GM12878 (cell line): ENCODE measurements around the gene GNPTAB. TPM values are rescaled to one million over a fixed set of nuclear protein-coding genes. Genes with fewer than 3 reads are reported as not detected.
A peak's percentile ranks its signal among the peaks of the same experiment; 100 is the strongest.

Experiments used
- BACH1 ChIP-seq: fragments of 450-650 bp; IDR thresholded peaks from 2 replicates; pipeline ENCODE4 v1.6.1; 2017; ENCODE audit warnings: mild to moderate bottlenecking, borderline replicate concordance
- CHD2 ChIP-seq: IDR thresholded peaks from 2 replicates; pipeline ENCODE4 v1.6.1; 2011; ENCODE audit warnings: low read depth, low read length, improper control_type of control experiment, borderline replicate concordance
- CREB1 ChIP-seq: IDR thresholded peaks from 2 replicates; pipeline ENCODE4 v1.6.1; 2012; ENCODE audit warnings: low read depth, mild to moderate bottlenecking, inconsistent platforms
- FOXM1 ChIP-seq: IDR thresholded peaks from 2 replicates; pipeline ENCODE4 v1.6.1; 2012; ENCODE audit warnings: low read depth, mild to moderate bottlenecking, inconsistent platforms, low read length, moderate library complexity
- IKZF1 ChIP-seq: fragments of 450-650 bp; conservative IDR thresholded peaks from 2 replicates; pipeline ENCODE4 v1.6.1; 2017; ENCODE audit warnings: antibody characterized with exemption, mild to moderate bottlenecking
- IKZF2 ChIP-seq, 2 experiments: fragments of 450-650 bp; IDR thresholded peaks; 2 replicates each; pipeline ENCODE4 v1.6.1; 2017; ENCODE audit warnings: mild to moderate bottlenecking in 2 of 2, moderate library complexity in 2 of 2
- IRF4 ChIP-seq: IDR thresholded peaks from 2 replicates; pipeline ENCODE4 v1.6.1; 2011; ENCODE audit warnings: low read depth, low read length
- MYB ChIP-seq: fragments of 150-350 bp; IDR thresholded peaks from 2 replicates; pipeline ENCODE4 v1.6.1; 2014; ENCODE audit warnings: mild to moderate bottlenecking, low read depth, low read length, borderline replicate concordance
- PAX5 ChIP-seq: IDR thresholded peaks from 2 replicates; pipeline ENCODE4 v1.6.1; 2011; ENCODE audit warnings: low read depth, low read length, borderline replicate concordance
- SP1 ChIP-seq: IDR thresholded peaks from one replicate; pipeline ENCODE4 v1.6.1; 2011; ENCODE audit warnings: low read depth, low read length
- TCF3 ChIP-seq: IDR thresholded peaks from 2 replicates; pipeline ENCODE4 v1.6.1; 2012; ENCODE audit warnings: low read depth, mild to moderate bottlenecking, low read length, borderline replicate concordance; ENCODE audit not compliant: insufficient read depth
- WRNIP1 ChIP-seq: IDR thresholded peaks from 2 replicates; pipeline ENCODE4 v1.6.1; 2011; ENCODE audit warnings: low read depth, low read length, improper control_type of control experiment, borderline replicate concordance
- ZNF592 ChIP-seq: fragments of 450-650 bp; IDR thresholded peaks from 2 replicates; pipeline ENCODE4 v1.6.1; 2017; ENCODE audit warnings: mild to moderate bottlenecking, moderate library complexity
- polyA plus RNA-seq, 11 experiments: library from polyadenylated mRNA; depleted of rRNA in 4 of 11; unstranded in 6 of 11; stranded (reverse) in 5 of 11; fragments of >200 nt; fragmentation: Nextera tagmentation in 4 of 11; fragmentation: Illumina TruSeq in 1 of 11; extraction: Ambion mirVana in 4 of 11; extraction: Trizol in 1 of 11; gene quantifications; 1 replicate in 1 of 11; 2 replicates in 10 of 11; pipeline versions ENCODE4 v1.2.1 to v1.2.3, GENCODE V29; 2011 to 2016; ENCODE audit warnings: inconsistent platforms in 2 of 11, missing spikeins in 2 of 11, low read depth in 1 of 11
- total RNA-seq, 4 experiments: library from RNA; depleted of rRNA in 3 of 4; stranded (reverse); fragments of >200 nt in 3 of 4; fragmentation: Illumina TruSeq in 1 of 4; extraction: Trizol in 1 of 4; gene quantifications; 2 replicates each; pipeline versions ENCODE4 v1.2.1 to v1.2.3, GENCODE V29; 2013 to 2021
- TF ChIP-seq, protein P1 (sequence below): fragments of 450-650 bp; IDR thresholded peaks from 2 replicates; pipeline ENCODE4 v1.6.1; 2018; ENCODE audit warnings: borderline replicate concordance, mild to moderate bottlenecking; ENCODE audit not compliant: partially characterized antibody
- TF ChIP-seq, protein P2 (sequence below): fragments of 450-650 bp; IDR thresholded peaks from 2 replicates; pipeline ENCODE4 v1.6.1; 2017; ENCODE audit warnings: antibody characterized with exemption, mild to moderate bottlenecking, moderate library complexity

The GNPTAB gene
- total and polyA plus RNA-seq, 10 of the 15 experiments (the other 5 are each of a cell fraction or from before 2014, with no cell fraction given), result 9.8 to 38.9 (median 35.3) TPM

DNA sequence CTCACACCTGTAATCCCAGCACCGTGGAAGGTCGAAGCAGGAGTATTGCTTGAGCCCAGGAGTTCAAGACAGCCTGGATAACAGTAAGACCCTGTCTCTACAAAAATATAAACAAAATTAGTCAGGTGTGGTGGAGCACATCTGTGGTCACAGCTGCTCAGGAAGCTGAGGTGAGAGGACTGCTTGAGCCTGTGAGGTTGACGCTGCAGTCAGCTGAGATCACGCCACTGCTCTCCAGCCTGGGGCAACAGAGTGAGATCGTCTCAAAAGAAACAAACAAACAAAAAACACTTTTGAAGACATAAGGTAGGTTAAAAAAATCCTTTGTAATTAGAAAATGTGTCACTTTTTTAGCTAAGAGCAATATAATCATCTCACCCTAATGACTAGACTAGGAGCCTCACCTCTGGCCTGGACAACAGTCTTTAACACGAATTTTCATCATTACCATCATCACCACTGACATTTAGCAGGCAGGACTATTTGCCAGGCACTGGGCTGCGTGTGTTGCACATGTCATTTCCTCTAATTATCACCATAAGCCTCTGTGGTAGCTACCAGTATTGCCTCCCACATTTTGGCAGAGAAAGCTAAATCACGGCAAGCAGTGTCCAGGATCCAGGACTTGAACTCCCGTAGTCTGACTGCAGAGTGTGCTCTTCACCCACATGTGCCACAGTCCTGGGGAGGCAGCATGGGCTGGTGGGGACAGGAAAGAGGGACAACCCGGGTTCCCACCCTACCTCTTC, 86.9 kb downstream of the GNPTAB start (continued):
- TF ChIP-seq, protein P1, sequence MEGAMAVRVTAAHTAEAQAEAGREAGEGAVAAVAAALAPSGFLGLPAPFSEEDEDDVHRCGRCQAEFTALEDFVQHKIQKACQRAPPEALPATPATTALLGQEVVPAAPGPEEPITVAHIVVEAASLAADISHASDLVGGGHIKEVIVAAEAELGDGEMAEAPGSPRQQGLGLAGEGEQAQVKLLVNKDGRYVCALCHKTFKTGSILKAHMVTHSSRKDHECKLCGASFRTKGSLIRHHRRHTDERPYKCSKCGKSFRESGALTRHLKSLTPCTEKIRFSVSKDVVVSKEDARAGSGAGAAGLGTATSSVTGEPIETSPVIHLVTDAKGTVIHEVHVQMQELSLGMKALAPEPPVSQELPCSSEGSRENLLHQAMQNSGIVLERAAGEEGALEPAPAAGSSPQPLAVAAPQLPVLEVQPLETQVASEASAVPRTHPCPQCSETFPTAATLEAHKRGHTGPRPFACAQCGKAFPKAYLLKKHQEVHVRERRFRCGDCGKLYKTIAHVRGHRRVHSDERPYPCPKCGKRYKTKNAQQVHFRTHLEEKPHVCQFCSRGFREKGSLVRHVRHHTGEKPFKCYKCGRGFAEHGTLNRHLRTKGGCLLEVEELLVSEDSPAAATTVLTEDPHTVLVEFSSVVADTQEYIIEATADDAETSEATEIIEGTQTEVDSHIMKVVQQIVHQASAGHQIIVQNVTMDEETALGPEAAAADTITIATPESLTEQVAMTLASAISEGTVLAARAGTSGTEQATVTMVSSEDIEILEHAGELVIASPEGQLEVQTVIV, result peak; percentile 53
- TF ChIP-seq MYB (no peak), TCF3 (peak; percentile 94; the same call in 1 of the 2 replicates), ZNF592 (no peak), FOXM1 (peak; percentile 81), BACH1 (no peak), CHD2 (peak; percentile 66; the same call in 1 of the 2 replicates), IRF4 (no peak), IKZF2 (IDR thresholded peaks at IDR 0.05) (peak in 1 of 2 experiments; percentile 7; a peak in 2 of 4 replicates), SP1 (no peak), IKZF1 (0 out of 2 replicates have a peak, but pooled peaks have one; percentile 20), WRNIP1 (no peak), CREB1 (peak; percentile 80), PAX5 (peak; percentile 76; the same call in 1 of the 2 replicates)
- TF ChIP-seq, protein P2, sequence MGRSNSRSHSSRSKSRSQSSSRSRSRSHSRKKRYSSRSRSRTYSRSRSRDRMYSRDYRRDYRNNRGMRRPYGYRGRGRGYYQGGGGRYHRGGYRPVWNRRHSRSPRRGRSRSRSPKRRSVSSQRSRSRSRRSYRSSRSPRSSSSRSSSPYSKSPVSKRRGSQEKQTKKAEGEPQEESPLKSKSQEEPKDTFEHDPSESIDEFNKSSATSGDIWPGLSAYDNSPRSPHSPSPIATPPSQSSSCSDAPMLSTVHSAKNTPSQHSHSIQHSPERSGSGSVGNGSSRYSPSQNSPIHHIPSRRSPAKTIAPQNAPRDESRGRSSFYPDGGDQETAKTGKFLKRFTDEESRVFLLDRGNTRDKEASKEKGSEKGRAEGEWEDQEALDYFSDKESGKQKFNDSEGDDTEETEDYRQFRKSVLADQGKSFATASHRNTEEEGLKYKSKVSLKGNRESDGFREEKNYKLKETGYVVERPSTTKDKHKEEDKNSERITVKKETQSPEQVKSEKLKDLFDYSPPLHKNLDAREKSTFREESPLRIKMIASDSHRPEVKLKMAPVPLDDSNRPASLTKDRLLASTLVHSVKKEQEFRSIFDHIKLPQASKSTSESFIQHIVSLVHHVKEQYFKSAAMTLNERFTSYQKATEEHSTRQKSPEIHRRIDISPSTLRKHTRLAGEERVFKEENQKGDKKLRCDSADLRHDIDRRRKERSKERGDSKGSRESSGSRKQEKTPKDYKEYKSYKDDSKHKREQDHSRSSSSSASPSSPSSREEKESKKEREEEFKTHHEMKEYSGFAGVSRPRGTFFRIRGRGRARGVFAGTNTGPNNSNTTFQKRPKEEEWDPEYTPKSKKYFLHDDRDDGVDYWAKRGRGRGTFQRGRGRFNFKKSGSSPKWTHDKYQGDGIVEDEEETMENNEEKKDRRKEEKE, result no peak
